Embryonic facial prominence (tissue), 1 donor: ENCODE results near the gene BMPER.

ENCODE experiments used
- DNase-seq: peaks from one replicate; pipeline ENCODE4 v3.0.0-alpha.2; 2016; ENCODE audit errors: extremely low spot score

Gene BMPER

DNA sequence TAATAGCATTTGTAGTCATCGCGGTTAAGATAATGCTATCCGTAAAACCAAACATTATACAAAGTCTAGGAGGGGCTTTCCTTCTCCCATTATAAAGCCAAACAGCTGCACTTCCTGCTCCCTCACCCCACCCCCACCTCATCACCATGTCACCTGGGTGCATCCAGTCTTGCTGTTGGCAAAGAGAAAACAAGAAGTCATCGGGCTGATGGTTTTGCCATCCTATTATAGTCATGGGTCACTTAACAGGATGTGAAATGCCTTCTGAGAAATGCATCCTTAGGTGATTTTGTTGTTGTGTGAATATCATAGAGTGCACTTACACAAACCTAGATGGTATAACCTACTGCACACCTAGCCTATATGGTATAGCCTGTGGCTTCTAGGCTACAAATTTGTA lies 157.0 kb downstream of the BMPER start:
- no peak for DNase-seq

GRCh38 chr7:34062826-34063225 lies 157.5 kb downstream of the BMPER start:
- DNase-seq: no peak

GRCh38 chr7:34064519-34065158 lies 159.3 kb downstream of the BMPER start:
- no peak for DNase-seq

DNA sequence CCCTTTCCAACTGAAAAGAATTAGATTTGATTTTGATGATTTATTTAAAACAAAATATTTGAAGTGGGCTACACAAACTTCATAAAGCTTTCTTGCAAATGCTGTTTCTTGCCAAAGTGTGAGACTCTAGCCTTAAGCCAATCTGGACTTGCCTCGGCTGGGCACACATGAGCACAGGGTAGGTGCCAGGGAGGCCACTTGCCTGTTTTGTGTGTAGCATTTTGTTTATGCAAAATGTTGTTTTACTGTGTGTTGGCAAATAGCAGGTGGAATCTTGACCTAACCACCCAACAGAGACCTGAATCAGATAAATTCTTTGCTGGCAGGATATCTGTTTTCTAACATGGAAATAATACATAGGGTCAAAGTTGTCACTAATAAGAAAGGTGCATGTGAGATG lies 161.1 kb downstream of the BMPER start:
- no peak for DNase-seq

- no peak for DNase-seq
Measured at GRCh38 chr7:34067005-34067778, 161.9 kb downstream of the BMPER start.

DNA sequence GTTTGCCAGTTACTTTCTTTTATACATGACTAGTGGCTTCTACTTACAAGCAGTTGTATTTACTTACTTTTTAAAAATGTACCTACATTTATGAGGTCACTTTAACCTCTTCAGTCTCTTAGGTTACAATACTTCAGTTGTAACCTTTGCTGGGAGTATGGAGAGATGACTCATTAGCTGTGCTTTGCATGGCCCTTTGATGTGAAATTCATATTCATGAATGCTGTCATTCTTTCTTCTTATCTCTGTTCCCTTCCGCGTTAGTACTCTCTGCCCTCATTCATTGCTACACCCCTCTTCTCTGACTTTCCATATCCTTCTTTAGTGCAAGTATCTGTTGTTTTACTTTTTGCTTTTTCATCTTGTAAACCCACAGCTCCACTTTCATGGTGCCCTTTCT lies 164.3 kb downstream of the BMPER start:
- no peak for DNase-seq

GRCh38 chr7:34070511-34071323 lies 165.4 kb downstream of the BMPER start:
- DNase-seq: no peak

DNA sequence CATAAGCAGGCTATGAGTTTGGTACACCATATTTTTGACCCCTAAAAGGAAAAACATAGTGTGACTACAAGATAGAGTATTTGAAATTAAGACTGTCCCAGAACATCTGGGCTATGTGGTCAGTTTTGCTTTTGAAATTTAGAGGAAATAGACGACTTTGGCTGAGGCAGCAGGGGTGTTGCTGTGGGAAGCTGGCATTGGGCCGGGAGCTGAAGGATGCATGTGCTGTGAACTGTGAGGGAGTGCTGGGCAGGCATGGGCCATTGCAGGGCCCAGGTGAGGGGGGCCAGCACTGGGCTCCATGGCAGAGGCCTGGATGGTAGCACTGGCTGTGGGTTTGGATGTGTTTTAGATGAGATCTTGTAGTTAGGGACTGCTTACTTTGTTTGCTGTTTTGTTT lies 168.3 kb downstream of the BMPER start:
- DNase-seq: no peak

- no peak for DNase-seq
Measured at GRCh38 chr7:34074421-34074820, 169.1 kb downstream of the BMPER start.

- DNase-seq: no peak
Measured at GRCh38 chr7:34075523-34076370, 170.4 kb downstream of the BMPER start.

- DNase-seq: no peak
Measured at GRCh38 chr7:34077168-34077567, 171.8 kb downstream of the BMPER start.

DNA sequence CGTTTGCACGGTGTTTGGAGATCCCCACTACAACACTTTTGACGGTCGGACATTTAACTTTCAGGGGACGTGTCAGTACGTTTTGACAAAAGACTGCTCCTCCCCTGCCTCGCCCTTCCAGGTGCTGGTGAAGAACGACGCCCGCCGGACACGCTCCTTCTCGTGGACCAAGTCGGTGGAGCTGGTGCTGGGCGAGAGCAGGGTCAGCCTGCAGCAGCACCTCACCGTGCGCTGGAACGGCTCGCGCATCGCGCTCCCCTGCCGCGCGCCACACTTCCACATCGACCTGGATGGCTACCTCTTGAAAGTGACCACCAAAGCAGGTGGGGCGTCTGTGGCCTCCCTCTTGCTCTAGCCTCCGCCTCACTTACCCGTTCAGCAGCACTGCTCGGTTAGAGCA lies 173.5 kb downstream of the BMPER start:
- DNase-seq: no peak

DNA sequence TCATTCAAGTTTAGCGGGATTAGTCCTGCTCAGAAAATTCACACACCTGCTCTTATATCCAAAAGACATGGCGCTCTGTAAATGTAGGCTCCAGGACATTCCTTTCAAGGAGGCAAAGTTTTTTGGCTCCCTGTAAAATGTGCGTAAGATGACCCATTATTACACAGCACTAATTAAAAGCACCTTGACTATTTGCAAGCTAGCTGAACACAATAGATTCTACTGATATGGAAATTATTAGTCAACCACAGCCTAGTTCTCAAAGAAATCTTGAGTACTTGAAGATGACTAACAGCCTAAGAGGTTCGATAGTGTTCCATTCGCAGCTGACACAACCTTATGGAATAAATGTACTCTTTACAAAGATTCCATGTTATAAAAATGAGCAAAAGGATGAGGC lies 175.2 kb downstream of the BMPER start:
- DNase-seq: no peak

DNA sequence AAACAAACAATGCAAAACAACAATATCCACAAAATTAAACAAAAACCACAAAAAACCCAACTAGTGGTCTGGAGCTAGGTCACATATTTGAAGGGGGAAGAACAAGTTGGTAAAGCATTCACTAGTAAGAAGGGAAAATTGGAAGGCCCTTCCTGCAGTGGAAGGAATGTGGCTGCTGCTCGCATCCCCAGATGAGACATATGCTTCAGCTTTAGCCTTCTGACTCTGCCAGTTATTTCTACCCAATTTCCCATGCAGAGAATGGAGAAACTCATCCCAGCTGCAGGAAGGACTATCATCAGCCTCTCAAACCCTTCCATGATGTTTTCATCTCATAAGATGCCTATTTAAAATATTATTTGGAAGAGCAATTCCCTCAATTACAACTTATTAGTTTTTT lies 176.6 kb downstream of the BMPER start:
- no peak for DNase-seq

GRCh38 chr7:34083440-34083839 lies 178.1 kb downstream of the BMPER start:
- no peak for DNase-seq

DNA sequence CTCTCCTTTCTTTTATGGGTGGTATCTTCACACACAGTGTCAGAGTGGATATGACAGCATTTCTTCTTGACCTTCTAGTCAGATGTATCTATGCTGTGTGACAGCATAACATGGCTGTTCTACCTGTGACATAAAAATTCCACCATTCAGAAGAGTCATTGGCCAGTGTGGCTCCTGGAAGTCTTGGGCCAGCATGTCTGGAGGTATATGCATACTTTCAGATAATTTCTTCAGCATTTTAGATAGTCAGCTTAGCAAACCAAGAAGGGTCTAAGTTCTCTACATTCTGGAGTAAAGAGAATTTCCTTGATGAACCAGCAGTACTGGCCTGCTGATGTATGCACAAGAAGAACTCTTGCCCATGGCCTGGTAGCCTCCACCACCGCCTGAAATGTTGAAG lies 179.3 kb downstream of the BMPER start:
- DNase-seq: no peak

- no peak for DNase-seq
Measured at GRCh38 chr7:34086064-34086463, 180.7 kb downstream of the BMPER start.

DNA sequence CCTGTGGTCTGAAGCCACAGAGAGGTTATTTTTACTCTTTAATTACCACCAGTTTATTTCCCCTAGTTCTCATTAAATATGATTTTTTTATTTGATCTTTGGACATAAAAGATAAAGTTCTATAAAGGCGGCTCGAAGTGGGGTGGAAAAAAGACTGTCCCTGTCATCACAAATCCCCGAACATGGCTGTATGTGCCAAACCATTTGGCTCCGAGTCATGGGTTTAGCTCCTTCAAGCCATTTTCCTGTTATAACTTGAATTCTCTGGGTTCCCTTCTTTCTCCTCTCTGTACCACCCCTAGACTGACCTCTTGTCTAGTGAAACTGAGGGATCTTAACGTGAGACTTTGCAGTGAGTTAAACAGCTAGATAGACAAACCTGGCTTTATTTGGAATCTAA lies 181.6 kb downstream of the BMPER start:
- DNase-seq: no peak

DNA sequence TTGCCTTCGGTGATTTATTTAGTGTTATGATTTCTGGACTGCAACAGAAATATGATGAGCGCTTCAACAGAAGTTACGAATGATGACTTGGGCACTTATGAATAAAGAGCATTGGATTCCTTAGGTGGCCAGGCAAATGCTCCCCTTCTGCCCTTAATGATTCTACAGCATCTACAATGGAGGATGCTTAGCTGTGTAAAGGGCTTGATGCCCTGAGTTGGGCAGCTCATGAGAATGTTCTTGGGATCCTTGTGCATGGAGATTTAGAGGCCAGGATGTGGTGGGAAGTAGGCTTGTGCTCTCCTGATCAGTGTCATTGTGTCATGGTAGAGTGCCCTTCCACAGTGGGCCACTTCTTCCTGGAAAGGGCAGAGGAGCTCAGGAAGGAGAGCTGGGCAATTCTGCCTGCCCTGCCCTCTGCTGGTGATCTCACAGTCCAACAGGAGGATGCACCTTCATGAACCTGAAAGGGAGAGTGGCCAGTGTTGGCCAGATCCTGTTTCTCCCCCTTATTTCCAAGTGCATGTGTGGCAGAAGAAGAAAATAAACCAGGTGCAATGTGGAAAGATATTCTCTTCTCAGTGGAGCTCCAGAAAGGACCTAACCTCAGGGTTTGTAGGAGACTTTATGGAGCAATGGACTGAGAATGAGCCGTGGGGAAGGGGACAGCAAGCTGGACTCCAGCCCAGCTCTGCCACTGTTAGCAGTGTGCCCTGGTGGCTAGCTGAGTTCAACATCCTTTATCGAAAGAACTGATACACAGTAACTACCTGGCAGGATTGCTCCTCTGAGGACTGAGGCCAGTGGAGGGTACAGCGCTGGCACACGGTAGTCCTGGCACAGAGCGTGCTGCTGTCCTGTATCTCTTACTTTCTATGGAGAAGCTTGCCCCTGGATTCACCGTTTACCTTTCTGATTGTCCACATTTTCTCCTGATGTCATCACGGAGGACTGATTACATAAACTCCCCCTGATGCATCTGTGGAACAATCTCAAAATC lies 182.9 kb downstream of the BMPER start:
- no peak for DNase-seq

GRCh38 chr7:34090816-34091215 lies 185.5 kb downstream of the BMPER start:
- DNase-seq: no peak
